ENCODE results near the gene RPS16. TPM values are rescaled to one million over a fixed set of nuclear protein-coding genes. Genes with fewer than 3 reads are reported as not detected.

Gene RPS16
- total and polyA plus RNA-seq, 2 of the 13 experiments (the other 11 are each of a cell fraction or from before 2014, with no cell fraction given), result 488 to 2,583 TPM

- TF ChIP-seq AKNA (CRISPR knock-in tag; IDR thresholded peaks at IDR 0.05; ENCODE audit: borderline replicate concordance), result no peak
- TF ChIP-seq NCOR1 (IDR thresholded peaks at IDR 0.05; ENCODE audit: borderline replicate concordance, low read length), result peak; percentile 80
- TF ChIP-seq SOX6 (IDR thresholded peaks at IDR 0.05), result no peak
- TF ChIP-seq SOX6 (CRISPR knock-in tag; IDR thresholded peaks at IDR 0.05), result peak; percentile 61
- no peak for TF ChIP-seq ZMYM4 (CRISPR knock-in tag; IDR thresholded peaks at IDR 0.05)
These were observed 24.5 kb downstream of the RPS16 start (continued) for GRCh38 chr19:39411081-39411831.

GRCh38 chr19:39410831-39411080, 25.0 kb downstream of the RPS16 start:
- peak overlapping the region; percentile 81 for H3K27ac ChIP-seq (ENCODE audit: extremely low read length, insufficient read depth, low read length)
- peaks cover 54% of the 10 kb centered on the region for H3K4me1 ChIP-seq (ENCODE audit: insufficient read depth, low read length)
- WGBS (ENCODE audit: low lambda C conversion rate), result 0% methylated on average over 1 of the region's 1 CpG
- ATAC-seq (no peak), DNase-seq (ENCODE audit: low spot score) (no peak), FAIRE-seq (no peak)
- H3K9me3 ChIP-seq (ENCODE audit: low read length), result no peaks in the 10 kb centered on the region
- peak overlapping the region; percentile 70 to 98 (median 97) for H3K4me3 ChIP-seq (replicated peaks in 1 of 3; ENCODE audit: insufficient read depth in 1 of 3, low read depth in 2 of 3, low read length in 3 of 3)
- peaks cover 39% of the 10 kb centered on the region for H3K79me2 ChIP-seq (ENCODE audit: insufficient read depth, low read length)
- H4K20me1 ChIP-seq (ENCODE audit: insufficient read depth, low read length), result peaks cover 20% of the 10 kb centered on the region; the same call in 1 of the 2 replicates
- POLR2A ChIA-PET, result interaction anchor here (0.9 to 2.3 kb wide), 8 partner anchors 10 to 33 kb away, joined by 3 to 123 read pairs (median 29); partner anchors contain the start of genes MED29, PAF1 and RPS16
- peak overlapping the region; percentile 83 for H3K9ac ChIP-seq (ENCODE audit: insufficient read depth, low read depth, low read length)
- no peak overlapping the region for H2AFZ ChIP-seq (ENCODE audit: low read length)
- CTCF ChIA-PET (ENCODE audit: low intra/inter-chr PET ratio, low total read pairs), result interaction anchor here (5.1 kb wide), 1 partner anchor 13 kb away, joined by 127 read pairs; no protein-coding TSS in a partner anchor
- H3K36me3 ChIP-seq (replicated peaks in 1 of 2; ENCODE audit: control insufficient read depth in 1 of 2, insufficient read depth in 2 of 2, low read length in 2 of 2), result peaks cover 0 to 5% of the 10 kb centered on the region in 2 experiments; a peak in 1 of 5 replicates
- in situ Hi-C loops (cut with HindIII; ENCODE audit: extremely low pct_ligation_motif_present, low pct_unique_long_range_greater_than_20kb) (no loop called here), intact Hi-C loops (cut with micrococcal nuclease; ENCODE audit: unreplicated experiment) (loop anchor here (1.0 to 10.0 kb wide), 5 partner anchors 9 to 288 kb away; partner anchors contain the start of genes EID2B and SAMD4B)
- no peaks in the 10 kb centered on the region; a peak in 1 of 5 replicates for H3K27me3 ChIP-seq (ENCODE audit: control insufficient read depth in 1 of 2, insufficient read depth in 2 of 2, low read length in 2 of 2)
- no TSS peak for BruUV-seq (replicated peaks)
- H3K4me2 ChIP-seq (ENCODE audit: low read depth, low read length), result peak overlapping the region; percentile 96
- TF ChIP-seq ZNF557 (CRISPR knock-in tag; IDR thresholded peaks at IDR 0.05), result 0 out of 2 replicates have a peak, but pooled peaks have one; percentile 9
- no peak for TF ChIP-seq ZNF841 (CRISPR knock-in tag; IDR thresholded peaks at IDR 0.05; ENCODE audit: borderline replicate concordance)
- no peak for TF ChIP-seq RORA (CRISPR knock-in tag; IDR thresholded peaks at IDR 0.05)
- no peak for TF ChIP-seq ONECUT2 (CRISPR knock-in tag; IDR thresholded peaks at IDR 0.05)
- TF ChIP-seq ZNF317 (CRISPR knock-in tag; IDR thresholded peaks at IDR 0.05), result 0 out of 2 replicates have a peak, but pooled peaks have one; percentile 25
- TF ChIP-seq JUND (CRISPR knock-in tag; IDR thresholded peaks at IDR 0.05), result no peak
- TF ChIP-seq FOXC1 (CRISPR knock-in tag; IDR thresholded peaks at IDR 0.05; ENCODE audit: borderline replicate concordance), result 0 out of 2 replicates have a peak, but pooled peaks have one; percentile 28
- TF ChIP-seq ZSCAN31 (CRISPR knock-in tag; IDR thresholded peaks at IDR 0.05; ENCODE audit: low read depth), result no peak

Measured in HepG2 (cell line).